Adrenal gland (tissue), 5 donors: Measurements from ENCODE around the gene TTLL5.

Experiments
- CTCF ChIP-seq, 6 experiments: fragments of 450-650 bp in 4 of 6; fragments of 200-600 bp in 2 of 6; sonication (generic) in 1 of 6; IDR thresholded peaks; 1 replicate in 5 of 6; 2 replicates in 1 of 6; pipeline versions ENCODE4 v1.5.1 to v1.8.0; 2016 to 2021; ENCODE audit warnings: antibody characterized with exemption in 6 of 6, mild to moderate bottlenecking in 2 of 6, moderate library complexity in 1 of 6
- POLR2A ChIP-seq, 2 donors: fragments of 450-650 bp; IDR thresholded peaks; one replicate each; pipeline ENCODE4 v1.6.1; 2017; ENCODE audit warnings: antibody characterized with exemption in 2 of 2, mild to moderate bottlenecking in 2 of 2, moderate library complexity in 1 of 2
- donor health status: DM: no; HTN: no; CAD: no.

GRCh38 chr14:75969126-75969525, 308.1 kb downstream of the TTLL5 start:
- TF ChIP-seq POLR2A (IDR thresholded peaks at IDR 0.05) (no peak), CTCF (IDR thresholded peaks at IDR 0.05) (no peak)
